Nephron progenitor cell (in vitro differentiated cells): ENCODE measurements around the gene TP53.
A peak's percentile ranks its signal among the peaks of the same experiment; 100 is the strongest.

Experiments used
- DNase-seq: peaks from one replicate; pipeline ENCODE4 v3.0.0; 2021
- H3K27ac Mint-ChIP-seq: 2 replicates; pipeline ENCODE4 v1.8.0; 2021; ENCODE audit warnings: mild to moderate bottlenecking, moderate library complexity, mixed read lengths
- H3K27me3 Mint-ChIP-seq: 2 replicates; pipeline ENCODE4 v1.8.0; 2021; ENCODE audit warnings: mild to moderate bottlenecking, low read depth, mixed read lengths; ENCODE audit not compliant: poor library complexity
- H3K36me3 Mint-ChIP-seq: 2 replicates; pipeline ENCODE4 v1.8.0; 2021; ENCODE audit warnings: low read depth, mixed read lengths
- H3K4me1 Mint-ChIP-seq: 2 replicates; pipeline ENCODE4 v1.8.0; 2021; ENCODE audit warnings: mixed read lengths
- H3K4me3 Mint-ChIP-seq: 2 replicates; pipeline ENCODE4 v1.8.0; 2021; ENCODE audit warnings: mild to moderate bottlenecking, moderate library complexity, mixed read lengths
- H3K9me3 Mint-ChIP-seq: 2 replicates; pipeline ENCODE4 v1.8.0; 2021; ENCODE audit warnings: mild to moderate bottlenecking, moderate library complexity, mixed read lengths
- TF ChIP-seq, protein P1 (sequence below): fragments of 200-600 bp; sonication (generic); IDR thresholded peaks from 2 replicates; pipeline ENCODE4 v1.5.0; 2021; ENCODE audit warnings: antibody characterized with exemption

The TP53 gene

GRCh38 chr17:7654832-7655540 is 32.3 kb downstream of the TP53 start:
- no peak for DNase-seq
- Mint-ChIP-seq H3K27me3 (peaks cover 24% of the 10 kb centered on the region), H3K27ac (peak overlapping the region; percentile 34), H3K4me3 (no peak overlapping the region), H3K9me3 (no peaks in the 10 kb centered on the region), H3K4me1 (peaks cover 63% of the 10 kb centered on the region), H3K36me3 (peaks cover 36% of the 10 kb centered on the region)
- TF ChIP-seq, protein P1, sequence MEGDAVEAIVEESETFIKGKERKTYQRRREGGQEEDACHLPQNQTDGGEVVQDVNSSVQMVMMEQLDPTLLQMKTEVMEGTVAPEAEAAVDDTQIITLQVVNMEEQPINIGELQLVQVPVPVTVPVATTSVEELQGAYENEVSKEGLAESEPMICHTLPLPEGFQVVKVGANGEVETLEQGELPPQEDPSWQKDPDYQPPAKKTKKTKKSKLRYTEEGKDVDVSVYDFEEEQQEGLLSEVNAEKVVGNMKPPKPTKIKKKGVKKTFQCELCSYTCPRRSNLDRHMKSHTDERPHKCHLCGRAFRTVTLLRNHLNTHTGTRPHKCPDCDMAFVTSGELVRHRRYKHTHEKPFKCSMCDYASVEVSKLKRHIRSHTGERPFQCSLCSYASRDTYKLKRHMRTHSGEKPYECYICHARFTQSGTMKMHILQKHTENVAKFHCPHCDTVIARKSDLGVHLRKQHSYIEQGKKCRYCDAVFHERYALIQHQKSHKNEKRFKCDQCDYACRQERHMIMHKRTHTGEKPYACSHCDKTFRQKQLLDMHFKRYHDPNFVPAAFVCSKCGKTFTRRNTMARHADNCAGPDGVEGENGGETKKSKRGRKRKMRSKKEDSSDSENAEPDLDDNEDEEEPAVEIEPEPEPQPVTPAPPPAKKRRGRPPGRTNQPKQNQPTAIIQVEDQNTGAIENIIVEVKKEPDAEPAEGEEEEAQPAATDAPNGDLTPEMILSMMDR: no peak

DNA sequence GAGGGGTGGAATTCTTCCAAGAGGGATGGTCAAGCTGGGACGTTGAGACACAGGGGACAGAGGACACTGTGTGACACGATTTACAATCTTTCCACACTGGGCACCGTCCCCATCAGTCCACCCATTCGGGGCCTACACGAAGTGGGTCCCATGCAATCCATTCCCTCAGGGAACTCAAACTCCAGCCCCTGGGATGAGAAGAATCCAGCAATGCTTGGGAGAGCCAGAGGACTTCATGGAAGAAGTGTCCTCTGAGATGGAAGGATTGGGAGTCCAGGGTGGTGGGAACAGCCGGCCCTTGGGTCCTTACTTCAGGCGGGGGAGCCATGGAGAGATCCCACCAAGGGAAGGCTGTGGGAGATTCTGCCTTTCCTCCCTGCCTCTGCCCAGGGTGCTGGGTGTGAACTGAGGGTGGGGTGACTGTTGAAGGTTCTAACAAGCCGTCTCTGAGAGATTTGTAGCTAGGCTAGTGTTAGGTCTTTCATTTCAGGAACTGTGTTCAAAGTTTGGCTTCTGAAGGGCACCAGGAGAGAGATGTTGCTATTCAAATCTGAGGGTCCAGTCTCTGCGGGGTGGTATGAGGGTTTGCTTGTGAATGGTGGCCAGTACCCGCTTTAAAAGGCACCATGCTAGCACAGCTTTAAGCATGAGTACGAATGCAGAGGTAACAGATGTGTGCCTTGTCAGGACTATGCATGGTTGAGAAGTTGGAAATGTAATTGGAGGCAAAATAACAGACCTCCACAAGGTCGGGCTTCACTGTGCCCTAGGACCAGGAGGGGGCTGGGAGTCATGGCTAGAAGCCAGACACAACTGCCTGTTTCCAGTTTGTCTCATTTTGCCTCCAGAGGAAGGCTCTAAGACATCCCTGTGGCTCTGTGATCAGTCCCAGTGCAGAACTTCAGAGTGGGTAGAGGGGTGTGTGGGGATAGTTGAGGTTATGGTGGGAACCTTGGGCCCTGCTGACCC is 34.6 kb downstream of the TP53 start:
- Mint-ChIP-seq H3K27me3 (peaks cover 36% of the 10 kb centered on the region), H3K9me3 (no peaks in the 10 kb centered on the region), H3K4me3 (peak overlapping the region; percentile 85), H3K4me1 (peaks cover 61% of the 10 kb centered on the region), H3K36me3 (peaks cover 31% of the 10 kb centered on the region), H3K27ac (no peak overlapping the region)
- TF ChIP-seq, protein P1: no peak
- no peak for DNase-seq

DNA sequence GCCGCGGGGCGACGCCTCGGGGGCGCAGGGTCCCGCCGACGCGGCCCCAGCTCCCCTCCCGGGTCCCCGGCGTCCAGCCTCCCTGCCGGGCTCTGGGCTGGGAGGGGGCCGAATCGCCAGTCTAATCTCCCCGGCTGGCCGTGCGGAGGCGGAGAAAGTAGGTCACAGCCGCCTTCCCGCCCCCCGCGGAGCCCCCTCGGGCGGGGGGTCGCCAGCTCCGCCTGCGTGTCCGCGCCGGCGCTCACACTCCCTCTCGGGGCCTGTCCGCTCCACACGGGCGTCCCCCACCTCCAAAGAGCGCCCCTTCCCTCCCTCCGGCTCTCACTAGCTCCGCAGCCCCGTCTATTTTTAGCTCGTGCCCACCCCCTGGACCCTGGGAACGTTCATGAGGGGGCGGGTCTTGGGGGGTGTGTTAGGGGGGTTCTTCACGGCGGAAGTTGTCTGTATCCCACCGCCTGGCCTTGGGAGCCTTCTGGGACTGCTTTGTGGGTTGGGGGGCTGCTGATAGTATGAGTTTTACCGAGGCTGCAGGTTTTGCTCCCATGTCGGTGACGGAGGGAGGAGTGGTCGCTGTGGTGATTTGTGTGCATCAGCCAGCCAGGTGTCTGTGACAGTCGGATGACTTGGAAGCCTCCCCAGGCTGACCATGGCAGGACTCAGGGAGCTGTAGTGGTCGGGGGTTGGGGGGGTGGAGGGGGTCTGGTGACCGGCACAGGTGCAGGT is 35.5 kb downstream of the TP53 start:
- Mint-ChIP-seq H3K4me1 (peaks cover 52% of the 10 kb centered on the region), H3K27ac (no peak overlapping the region), H3K4me3 (peak overlapping the region; percentile 85), H3K9me3 (no peaks in the 10 kb centered on the region), H3K27me3 (peaks cover 36% of the 10 kb centered on the region), H3K36me3 (peaks cover 31% of the 10 kb centered on the region)
- peak; percentile 57 for DNase-seq
- TF ChIP-seq, protein P1: no peak

DNA sequence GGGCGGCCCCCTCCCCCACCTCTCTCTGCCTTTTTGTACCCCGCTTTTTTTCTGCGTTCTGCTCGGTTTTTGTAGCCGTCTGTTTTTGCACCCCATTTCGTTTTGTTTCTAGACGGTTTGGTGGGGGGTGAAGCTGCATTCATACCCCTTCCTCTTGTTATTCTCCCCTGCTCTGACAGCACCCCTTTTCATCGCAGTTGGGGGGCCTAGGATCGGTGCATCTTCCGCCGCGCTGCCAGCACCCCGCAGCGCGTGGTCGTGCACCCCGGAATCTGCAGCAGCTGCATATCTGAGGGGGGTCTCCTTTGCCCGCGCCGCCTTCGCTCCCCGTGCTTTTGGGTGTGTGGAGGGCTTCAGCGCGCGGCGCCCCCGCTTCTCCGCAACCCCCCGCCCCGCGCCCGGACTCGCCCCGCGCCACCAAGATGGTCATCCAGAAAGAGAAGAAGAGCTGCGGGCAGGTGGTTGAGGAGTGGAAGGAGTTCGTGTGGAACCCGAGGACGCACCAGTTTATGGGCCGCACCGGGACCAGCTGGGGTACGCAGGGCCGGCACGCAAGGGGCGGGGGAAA is 36.1 kb downstream of the TP53 start:
- Mint-ChIP-seq H3K27ac (no peak overlapping the region), H3K4me1 (peaks cover 46% of the 10 kb centered on the region)

DNA sequence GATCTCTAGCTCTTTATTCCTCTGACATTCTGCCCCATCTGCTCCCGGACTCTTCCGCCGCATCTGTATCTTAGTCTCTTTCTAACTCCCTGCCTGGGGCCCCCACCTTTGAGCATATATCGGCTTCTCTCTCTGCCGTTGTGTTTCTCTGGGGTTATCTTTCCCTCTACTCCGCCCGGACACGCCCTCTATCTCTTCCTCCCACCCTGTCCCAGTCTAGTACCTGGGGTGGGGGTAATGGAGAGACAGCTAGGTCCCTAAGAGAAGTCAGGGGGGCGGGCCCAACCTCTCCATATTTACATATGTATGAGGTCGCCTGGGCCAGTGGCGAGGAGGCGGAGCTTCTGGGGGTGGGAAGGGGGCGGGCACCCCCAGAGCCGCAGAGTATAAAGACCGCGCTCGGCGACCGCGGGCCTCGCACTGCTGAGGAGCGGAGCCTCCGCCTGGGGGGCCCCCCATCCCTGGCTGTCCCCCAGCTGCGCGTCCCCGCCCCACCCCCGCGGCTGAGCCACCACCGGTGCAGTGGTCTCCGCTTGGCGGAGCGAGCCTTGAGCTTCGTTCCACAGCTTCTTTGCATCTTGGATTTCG is 36.7 kb downstream of the TP53 start, which contains the start of gene ATP1B2:
ATP1B2 (plus strand) TSS at position 418 of the 588 bp plus-strand sequence. CDS start 593 bp downstream, outside the sequence.
- H3K27ac Mint-ChIP-seq: peak within 1 kb of the TSS; percentile 15
- H3K36me3 Mint-ChIP-seq: peaks cover 22% of the 10 kb centered on the region
- peak; percentile 91 for DNase-seq
- peaks cover 40% of the 10 kb centered on the region for H3K4me1 Mint-ChIP-seq
- no peaks in the 10 kb centered on the region for H3K9me3 Mint-ChIP-seq
- peaks cover 36% of the 10 kb centered on the region for H3K27me3 Mint-ChIP-seq
- peak within 1 kb of the TSS; percentile 85 for H3K4me3 Mint-ChIP-seq
- TF ChIP-seq, protein P1: no peak

More for the DNA sequence above, 36.1 kb downstream of the TP53 start:
- TF ChIP-seq, protein P1: no peak
- Mint-ChIP-seq H3K9me3 (no peaks in the 10 kb centered on the region), H3K27me3 (peaks cover 36% of the 10 kb centered on the region), H3K36me3 (peaks cover 28% of the 10 kb centered on the region), H3K4me3 (peak overlapping the region; percentile 84)
- no peak for DNase-seq
